Trophoblast cell (in vitro differentiated cells and primary cell): ENCODE results near the gene PLXNA3.

ENCODE experiments used
- DNase-seq, 2 donors: peaks; one replicate each; pipeline ENCODE4 v3.0.0-alpha.2; 2016
- H2AFZ ChIP-seq: 2 replicates; pipeline ENCODE4 v1.6.1; 2013; ENCODE audit warnings: low read length, moderate library complexity, mild to moderate bottlenecking; ENCODE audit not compliant: insufficient read depth, poor library complexity
- H2AK5ac ChIP-seq: 2 replicates; pipeline ENCODE4 v1.6.1; 2013; ENCODE audit warnings: mild to moderate bottlenecking, low read length
- H2BK120ac ChIP-seq: 2 replicates; pipeline ENCODE4 v1.6.1; 2013; ENCODE audit warnings: low read length, mild to moderate bottlenecking, moderate library complexity; ENCODE audit not compliant: insufficient read depth, poor library complexity
- H2BK12ac ChIP-seq: 2 replicates; pipeline ENCODE4 v1.6.1; 2013; ENCODE audit warnings: mild to moderate bottlenecking, low read length, moderate library complexity
- H2BK5ac ChIP-seq: 2 replicates; pipeline ENCODE4 v1.6.1; 2013; ENCODE audit warnings: low read length, low read depth, moderate library complexity, mild to moderate bottlenecking; ENCODE audit not compliant: poor library complexity
- H3K14ac ChIP-seq: 2 replicates; pipeline ENCODE4 v1.6.1; 2013; ENCODE audit warnings: mild to moderate bottlenecking, low read length
- H3K18ac ChIP-seq: 2 replicates; pipeline ENCODE4 v1.6.1; 2013; ENCODE audit warnings: mild to moderate bottlenecking, low read length
- H3K23ac ChIP-seq: 2 replicates; pipeline ENCODE4 v1.6.1; 2013; ENCODE audit warnings: low read length
- H3K27ac ChIP-seq: 2 replicates; pipeline ENCODE4 v1.5.1; 2013; ENCODE audit warnings: low read depth, mild to moderate bottlenecking, inconsistent platforms, low read length, moderate library complexity
- H3K27me3 ChIP-seq: 2 replicates; pipeline ENCODE4 v1.6.1; 2013; ENCODE audit warnings: inconsistent platforms, mild to moderate bottlenecking, low read length, moderate library complexity; ENCODE audit not compliant: insufficient read depth
- H3K36me3 ChIP-seq, 2 experiments: 1 replicate in 1 of 2; 2 replicates in 1 of 2; pipeline ENCODE4 v1.6.1; 2013; ENCODE audit warnings: low read length in 2 of 2, mild to moderate bottlenecking in 2 of 2, moderate library complexity in 1 of 2; ENCODE audit not compliant: insufficient read depth in 2 of 2, control insufficient read depth in 1 of 2
- H3K4ac ChIP-seq: 2 replicates; pipeline ENCODE4 v1.6.1; 2013; ENCODE audit warnings: low read depth, mild to moderate bottlenecking, low read length, moderate library complexity
- H3K4me1 ChIP-seq, 2 experiments: 1 replicate in 1 of 2; 2 replicates in 1 of 2; pipeline ENCODE4 v1.6.1; 2013; ENCODE audit warnings: low read length in 2 of 2, mild to moderate bottlenecking in 2 of 2, moderate library complexity in 1 of 2; ENCODE audit not compliant: insufficient read depth in 2 of 2, control insufficient read depth in 1 of 2
- H3K4me2 ChIP-seq: 2 replicates; pipeline ENCODE4 v1.6.1; 2013; ENCODE audit warnings: inconsistent platforms, mild to moderate bottlenecking, low read length, moderate library complexity
- H3K4me3 ChIP-seq: 2 replicates; pipeline ENCODE4 v1.5.1; 2013; ENCODE audit warnings: mild to moderate bottlenecking, low read depth, low read length, inconsistent platforms
- H3K79me1 ChIP-seq: one replicate; pipeline ENCODE4 v1.6.1; 2013; ENCODE audit warnings: low read length
- H3K79me2 ChIP-seq: 2 replicates; pipeline ENCODE4 v1.6.1; 2013; ENCODE audit warnings: low read length, mild to moderate bottlenecking; ENCODE audit not compliant: control insufficient read depth, insufficient read depth, poor library complexity
- H3K9ac ChIP-seq: 2 replicates; pipeline ENCODE4 v1.6.1; 2013; ENCODE audit warnings: mild to moderate bottlenecking, low read length
- H3K9me3 ChIP-seq: 2 replicates; pipeline ENCODE4 v1.6.1; 2013; ENCODE audit warnings: low read depth, mild to moderate bottlenecking, control low read depth, inconsistent platforms, low read length; ENCODE audit not compliant: insufficient read depth
- H4K12ac ChIP-seq: 2 replicates; pipeline ENCODE4 v1.6.1; 2013; ENCODE audit warnings: low read depth, mild to moderate bottlenecking, low read length, moderate library complexity
- H4K8ac ChIP-seq: 2 replicates; pipeline ENCODE4 v1.6.1; 2013; ENCODE audit warnings: low read depth, mild to moderate bottlenecking, low read length, moderate library complexity
- H4K91ac ChIP-seq: one replicate; pipeline ENCODE4 v1.6.1; 2013; ENCODE audit warnings: low read depth, mild to moderate bottlenecking, low read length, moderate library complexity
- WGBS: extraction: QIAGEN DNeasy Blood & Tissue Kit; methylation state at CpG from one replicate; pipeline ENCODE4 v1.1.7; 2013; ENCODE audit warnings: missing lambda C conversion rate; ENCODE audit not compliant: insufficient read length, insufficient coverage; ENCODE audit errors: extremely low coverage; 5-methylcytosine and 5-hydroxymethylcytosine counted together

PLXNA3 gene

GRCh38 chrX:154508384-154508745, 50.3 kb downstream of the PLXNA3 start:
- H3K23ac ChIP-seq, result no peak overlapping the region
- H3K27ac ChIP-seq, result no peak overlapping the region
- no peak overlapping the region for H3K4me3 ChIP-seq
- H2BK120ac ChIP-seq, result no peak overlapping the region
- no peak overlapping the region for H2BK12ac ChIP-seq
- WGBS, result no CpG with 5 or more reads among the region's 13 CpGs
- peaks cover 10% of the 10 kb centered on the region for H3K79me1 ChIP-seq
- H3K4ac ChIP-seq, result no peak overlapping the region
- peaks cover 15 to 16% of the 10 kb centered on the region in 2 experiments for H3K4me1 ChIP-seq
- peak overlapping the region; percentile 47 for H2AK5ac ChIP-seq
- H4K12ac ChIP-seq, result no peak overlapping the region
- no peak overlapping the region for H3K18ac ChIP-seq
- no peak overlapping the region for H3K4me2 ChIP-seq
- H4K8ac ChIP-seq, result no peak overlapping the region
- DNase-seq, result no peak
- no peaks in the 10 kb centered on the region for H3K27me3 ChIP-seq
- no peak overlapping the region for H4K91ac ChIP-seq
- H3K9ac ChIP-seq, result no peak overlapping the region
- H2BK5ac ChIP-seq, result no peak overlapping the region
- H2AFZ ChIP-seq, result no peak overlapping the region
- H3K36me3 ChIP-seq, result peaks cover 24% of the 10 kb centered on the region in 2 experiments
- no peaks in the 10 kb centered on the region for H3K9me3 ChIP-seq
- no peak overlapping the region for H3K14ac ChIP-seq
- no peaks in the 10 kb centered on the region for H3K79me2 ChIP-seq

GRCh38 chrX:154509455-154509854, 51.4 kb downstream of the PLXNA3 start:
- H3K27me3 ChIP-seq, result no peaks in the 10 kb centered on the region
- H3K9ac ChIP-seq, result no peak overlapping the region
- H3K14ac ChIP-seq, result no peak overlapping the region

GRCh38 chrX:154511761-154512160, 53.7 kb downstream of the PLXNA3 start:
- Histone ChIP-seq H3K4me2 (no peak overlapping the region), H3K79me2 (peaks cover 2% of the 10 kb centered on the region), H3K27me3 (no peaks in the 10 kb centered on the region), H2AK5ac (no peak overlapping the region), H3K4me1 (peaks cover 3 to 7% of the 10 kb centered on the region in 2 experiments), H3K9ac (no peak overlapping the region), H2AFZ (no peak overlapping the region), H3K14ac (no peak overlapping the region), H3K27ac (peak overlapping the region; percentile 7), H3K23ac (no peak overlapping the region), H3K4ac (no peak overlapping the region), H2BK12ac (no peak overlapping the region), H3K18ac (no peak overlapping the region), H4K8ac (no peak overlapping the region), H3K79me1 (peaks cover 10% of the 10 kb centered on the region), H4K12ac (no peak overlapping the region), H3K9me3 (no peaks in the 10 kb centered on the region), H3K36me3 (peaks cover 16 to 17% of the 10 kb centered on the region in 2 experiments), H3K4me3 (no peak overlapping the region), H4K91ac (no peak overlapping the region), H2BK5ac (no peak overlapping the region), H2BK120ac (no peak overlapping the region)
- WGBS, result no CpG with 5 or more reads among the region's 12 CpGs
- no peak for DNase-seq

More at GRCh38 chrX:154509455-154509854, 51.4 kb downstream of the PLXNA3 start:
- no peak overlapping the region for H3K4me2 ChIP-seq
- DNase-seq, result no peak
- no peak overlapping the region for H2AK5ac ChIP-seq
- no peak overlapping the region for H4K12ac ChIP-seq
- no peak overlapping the region for H2BK12ac ChIP-seq
- H3K4me1 ChIP-seq, result peaks cover 15 to 16% of the 10 kb centered on the region in 2 experiments
- H3K18ac ChIP-seq, result no peak overlapping the region
- H3K27ac ChIP-seq, result no peak overlapping the region
- peaks cover 10% of the 10 kb centered on the region for H3K79me1 ChIP-seq
- H3K4me3 ChIP-seq, result no peak overlapping the region
- H3K23ac ChIP-seq, result no peak overlapping the region
- no peaks in the 10 kb centered on the region for H3K9me3 ChIP-seq
- no peak overlapping the region for H4K91ac ChIP-seq
- no peaks in the 10 kb centered on the region for H3K79me2 ChIP-seq
- no peak overlapping the region for H2BK120ac ChIP-seq
- H2AFZ ChIP-seq, result no peak overlapping the region
- H4K8ac ChIP-seq, result no peak overlapping the region
- peaks cover 24% of the 10 kb centered on the region in 2 experiments for H3K36me3 ChIP-seq
- WGBS, result no CpG with 5 or more reads among the region's 5 CpGs
- H3K4ac ChIP-seq, result no peak overlapping the region
- H2BK5ac ChIP-seq, result no peak overlapping the region

- H3K4ac ChIP-seq, result no peak overlapping the region
- no peak overlapping the region for H2BK120ac ChIP-seq
- H2AK5ac ChIP-seq, result no peak overlapping the region
- no peak overlapping the region for H4K91ac ChIP-seq
- no peak overlapping the region for H2AFZ ChIP-seq
- no peak overlapping the region for H3K18ac ChIP-seq
- H4K12ac ChIP-seq, result no peak overlapping the region
- H3K79me2 ChIP-seq, result peaks cover 5% of the 10 kb centered on the region
- H3K79me1 ChIP-seq, result peaks cover 14% of the 10 kb centered on the region
- no peak overlapping the region for H3K4me2 ChIP-seq
- H2BK12ac ChIP-seq, result no peak overlapping the region
- H3K27me3 ChIP-seq, result no peaks in the 10 kb centered on the region
- H3K36me3 ChIP-seq, result peaks cover 6 to 7% of the 10 kb centered on the region in 2 experiments
- peaks cover 10 to 16% of the 10 kb centered on the region in 2 experiments for H3K4me1 ChIP-seq
- H3K14ac ChIP-seq, result no peak overlapping the region
- H2BK5ac ChIP-seq, result no peak overlapping the region
- DNase-seq, result no peak
- no peak overlapping the region for H3K23ac ChIP-seq
- H3K27ac ChIP-seq, result no peak overlapping the region
- no peak overlapping the region for H3K9ac ChIP-seq
- no peaks in the 10 kb centered on the region for H3K9me3 ChIP-seq
- no peak overlapping the region for H4K8ac ChIP-seq
- no peak overlapping the region for H3K4me3 ChIP-seq
- no CpG with 5 or more reads among the region's 16 CpGs for WGBS
Observed at GRCh38 chrX:154512879-154513553, 54.9 kb downstream of the PLXNA3 start.
